Fibroblast of gingiva (primary cell): ENCODE measurements around the gene CDR2.

Experiments
- DNase-seq: peaks from one replicate; pipeline ENCODE4 v3.0.0-alpha.2; 2011; ENCODE audit warnings: low read depth

The CDR2 gene

DNA sequence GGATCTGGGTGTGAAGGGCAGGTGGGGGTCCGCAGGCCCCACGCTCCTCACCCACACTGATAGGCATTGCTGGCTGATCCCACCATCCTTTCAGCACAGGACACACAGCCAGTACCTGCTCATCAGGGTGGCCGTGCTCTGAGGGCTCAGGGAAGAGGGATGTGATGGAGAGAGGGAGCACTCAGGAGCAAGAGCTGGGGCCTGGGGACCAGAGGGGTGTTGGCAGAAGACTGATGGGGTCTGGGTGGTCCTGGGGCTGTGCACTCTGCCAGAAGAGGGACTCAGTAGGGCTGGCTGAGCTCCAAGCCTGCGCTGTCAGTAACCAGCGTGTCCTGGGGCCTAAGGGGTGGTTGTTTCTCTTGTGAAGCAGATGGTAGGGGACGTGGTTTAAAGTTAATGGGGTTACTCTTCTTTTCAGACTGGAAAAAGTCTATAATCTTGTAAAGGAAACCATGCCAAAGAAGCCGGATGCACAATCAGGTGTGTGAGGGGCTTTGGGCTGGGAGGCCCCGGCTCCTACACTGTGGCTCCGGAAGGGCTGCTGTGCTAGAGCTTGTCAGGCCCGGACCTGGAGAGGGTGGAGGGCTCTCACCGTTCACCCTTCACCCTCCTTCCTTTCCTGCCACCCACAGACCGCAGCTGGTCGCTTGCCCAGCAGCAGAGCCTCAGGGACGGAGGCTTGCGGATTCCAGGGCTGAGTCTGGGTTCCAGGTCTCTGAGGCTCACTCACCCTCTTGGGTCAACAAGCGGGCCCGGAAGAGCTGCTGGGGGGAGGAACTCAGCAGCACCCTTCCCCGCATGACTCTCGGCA is 49.4 kb downstream of the CDR2 start:
- no peak for DNase-seq

DNA sequence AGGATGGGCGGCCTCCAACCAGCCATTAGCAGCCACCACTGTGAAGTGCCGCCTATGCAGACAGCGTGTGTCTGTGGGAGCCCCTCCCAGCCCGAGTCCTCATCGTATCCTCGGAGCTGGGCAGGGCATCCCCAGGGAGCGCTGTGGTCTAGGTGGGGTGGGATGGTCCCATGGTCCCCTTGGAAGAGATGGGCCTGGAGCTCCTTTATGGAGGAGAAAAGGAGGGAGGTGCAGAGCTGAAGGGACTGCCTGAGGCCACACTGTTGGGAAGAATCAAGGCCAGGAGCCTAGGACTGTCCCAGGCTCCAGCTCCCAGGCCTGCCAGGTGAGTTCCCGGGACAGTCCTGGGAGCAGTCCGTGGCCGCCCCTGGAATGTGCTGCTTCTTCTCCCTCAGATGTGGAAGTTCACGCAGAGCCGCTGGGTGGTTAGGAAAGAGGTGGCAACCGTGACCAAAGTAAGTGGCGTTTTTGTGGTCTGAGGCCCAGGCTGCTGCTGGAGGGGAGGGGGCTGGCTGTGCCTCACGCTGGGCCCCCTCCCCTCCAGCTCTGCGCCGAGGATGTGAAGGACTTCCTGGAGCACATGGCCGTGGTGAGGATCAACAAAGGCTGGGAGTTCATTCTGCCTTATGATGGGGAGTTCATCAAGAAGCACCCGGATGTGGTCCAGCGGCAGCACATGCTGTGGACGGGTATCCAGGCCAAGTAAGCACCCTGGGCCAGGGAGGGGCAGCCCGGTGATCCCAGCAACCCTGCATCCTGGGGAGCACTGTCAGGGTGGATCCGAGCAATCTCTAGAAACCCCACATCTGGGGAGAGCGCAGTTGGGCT is 50.2 kb downstream of the CDR2 start:
- DNase-seq = no peak

DNA sequence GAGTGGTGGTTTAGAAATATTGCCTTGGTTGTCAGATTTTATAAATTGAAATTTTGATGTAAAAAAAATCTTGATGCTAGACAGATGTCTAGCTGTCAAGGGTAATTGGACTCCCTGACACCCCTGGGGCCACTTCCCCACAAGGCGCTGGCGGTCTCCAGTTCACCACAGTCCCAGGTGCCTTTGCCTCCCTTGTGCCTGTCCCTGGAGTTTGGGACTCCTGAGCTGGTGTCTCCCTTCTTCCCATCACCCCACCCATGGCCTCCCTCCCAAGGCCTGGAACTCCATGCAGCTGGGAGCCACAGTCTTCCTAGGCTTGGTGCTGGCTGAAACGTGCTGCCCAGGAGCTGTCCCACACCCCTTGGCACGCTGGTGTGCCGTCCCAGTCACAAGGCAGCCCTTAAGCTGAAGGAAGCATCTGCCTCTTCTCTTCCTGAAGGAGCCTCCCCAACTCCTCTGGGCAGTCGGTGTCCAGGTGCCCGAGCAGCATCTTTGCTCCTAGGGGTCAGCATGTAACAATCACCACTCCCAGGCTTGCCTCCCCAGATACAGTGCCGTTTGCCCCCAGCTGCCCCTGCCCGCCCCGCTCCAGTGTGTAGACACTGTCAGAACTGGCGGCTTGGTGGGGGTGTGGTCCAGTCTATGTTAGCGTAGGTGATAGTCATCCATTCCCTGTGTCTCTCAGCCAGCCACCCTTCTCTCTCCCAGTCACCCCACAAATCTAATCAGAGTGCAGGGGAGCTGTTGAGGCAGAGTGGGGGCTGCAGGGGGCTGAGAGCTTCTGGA is 51.1 kb downstream of the CDR2 start:
- DNase-seq = no peak

DNA sequence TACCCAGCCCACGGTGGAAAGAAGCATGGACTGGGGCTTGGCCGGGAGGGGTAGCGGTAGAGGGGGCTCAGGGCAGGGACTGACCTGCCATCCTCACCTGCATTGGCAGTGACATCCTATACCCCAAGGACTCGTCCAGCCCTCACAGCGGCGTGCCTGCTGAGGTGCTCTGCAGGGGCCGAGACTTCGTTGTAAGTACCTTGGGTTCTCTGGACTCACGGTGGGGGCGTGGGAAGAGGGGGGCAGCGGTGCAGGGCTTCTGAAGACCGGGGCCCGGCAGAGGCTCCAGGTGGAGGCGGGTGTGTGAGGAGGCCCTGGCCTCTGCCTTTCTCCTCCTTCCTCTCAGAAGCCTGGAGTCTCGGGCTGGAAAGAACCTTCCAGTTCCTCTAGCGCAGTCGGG is 51.7 kb downstream of the CDR2 start:
- no peak for DNase-seq

DNA sequence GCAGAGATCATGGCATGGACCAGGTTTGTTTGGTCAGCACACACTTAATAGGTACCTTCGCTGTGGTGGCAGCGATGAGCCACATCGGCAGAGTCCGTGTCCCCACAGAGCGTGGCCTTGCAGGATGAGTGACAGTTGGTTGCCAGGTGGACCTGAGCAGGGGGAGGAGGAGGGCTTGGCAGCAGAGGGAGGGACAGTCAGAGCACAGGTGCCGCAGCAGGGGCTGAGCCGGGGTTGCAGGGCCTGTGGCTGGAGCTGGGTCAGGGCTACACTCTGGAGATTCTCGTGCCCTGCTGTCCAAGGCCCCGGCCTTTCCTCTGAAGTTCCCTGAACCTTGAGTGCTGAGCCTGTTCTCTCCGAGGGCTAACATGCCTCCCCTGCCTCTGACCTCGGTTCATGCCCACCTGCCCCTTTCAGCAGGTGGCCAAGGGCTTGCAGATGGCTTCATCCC is 52.4 kb downstream of the CDR2 start:
- no peak for DNase-seq

DNA sequence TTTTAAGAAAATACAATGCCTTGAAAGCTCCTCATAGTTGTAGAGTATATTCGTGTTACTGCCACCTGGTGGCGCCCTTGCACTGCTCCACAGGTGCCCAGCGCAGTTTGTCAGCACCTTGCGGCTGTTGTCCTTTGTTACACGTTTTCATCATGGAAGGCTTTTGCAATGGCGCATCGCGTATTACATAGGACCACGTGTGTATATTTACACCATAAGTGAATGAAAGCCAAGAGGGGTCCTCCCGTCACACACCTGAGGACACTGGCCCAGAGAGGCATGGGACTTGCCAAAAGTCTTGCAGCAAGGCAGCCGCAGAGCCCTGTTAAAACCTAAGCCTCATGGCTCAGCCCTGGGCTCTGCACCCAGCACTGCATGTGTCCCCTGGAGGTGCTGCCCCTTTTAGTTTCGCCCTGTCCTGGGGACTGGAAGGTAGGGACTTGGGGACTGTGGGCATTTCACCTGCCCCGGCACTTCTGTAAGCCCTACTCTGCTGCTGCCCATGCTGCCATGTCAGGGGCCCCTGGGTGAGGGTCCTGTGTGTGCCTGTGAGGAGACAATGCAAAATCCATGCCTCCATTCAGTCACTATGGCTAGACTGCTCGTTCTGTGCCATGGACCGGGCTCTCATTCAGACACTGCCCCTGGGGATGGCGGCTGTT is 52.9 kb downstream of the CDR2 start:
- DNase-seq = peak; percentile 67

DNA sequence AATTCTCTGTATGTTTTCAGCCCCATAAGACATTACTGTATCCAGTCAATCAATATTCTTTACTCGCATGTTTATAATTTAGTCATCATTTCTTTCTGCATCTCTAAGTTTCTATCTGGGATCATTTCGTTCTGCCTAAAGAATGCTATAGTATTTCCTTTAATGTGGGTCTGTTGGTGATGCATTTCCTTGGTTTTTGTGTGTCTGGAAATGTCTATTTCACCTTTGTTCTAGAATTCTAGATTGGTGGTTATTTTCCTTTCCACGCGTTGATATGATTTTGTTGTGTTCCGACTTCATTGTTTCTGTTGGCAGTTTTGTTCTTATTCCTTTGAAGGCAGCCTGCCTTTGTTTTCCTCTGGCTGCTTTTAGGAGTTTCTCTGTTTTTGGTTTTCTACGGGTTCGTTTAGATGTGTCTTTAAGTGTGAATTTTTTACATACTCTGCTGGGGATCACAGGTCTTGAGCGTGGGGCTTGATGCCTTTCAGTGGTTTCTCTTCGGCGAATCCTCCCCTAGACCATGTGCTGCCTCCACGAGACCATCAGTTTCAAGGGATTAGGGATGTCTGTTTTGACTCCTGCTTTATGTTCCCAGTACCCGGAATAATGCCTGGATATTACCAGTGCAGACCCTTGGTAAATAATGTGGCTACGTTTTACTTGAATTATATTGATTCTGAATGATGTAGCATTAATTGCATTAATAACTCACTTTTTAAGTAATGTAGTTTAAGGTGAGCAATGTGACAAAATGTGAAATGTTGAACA is 53.7 kb downstream of the CDR2 start:
- no peak for DNase-seq

DNA sequence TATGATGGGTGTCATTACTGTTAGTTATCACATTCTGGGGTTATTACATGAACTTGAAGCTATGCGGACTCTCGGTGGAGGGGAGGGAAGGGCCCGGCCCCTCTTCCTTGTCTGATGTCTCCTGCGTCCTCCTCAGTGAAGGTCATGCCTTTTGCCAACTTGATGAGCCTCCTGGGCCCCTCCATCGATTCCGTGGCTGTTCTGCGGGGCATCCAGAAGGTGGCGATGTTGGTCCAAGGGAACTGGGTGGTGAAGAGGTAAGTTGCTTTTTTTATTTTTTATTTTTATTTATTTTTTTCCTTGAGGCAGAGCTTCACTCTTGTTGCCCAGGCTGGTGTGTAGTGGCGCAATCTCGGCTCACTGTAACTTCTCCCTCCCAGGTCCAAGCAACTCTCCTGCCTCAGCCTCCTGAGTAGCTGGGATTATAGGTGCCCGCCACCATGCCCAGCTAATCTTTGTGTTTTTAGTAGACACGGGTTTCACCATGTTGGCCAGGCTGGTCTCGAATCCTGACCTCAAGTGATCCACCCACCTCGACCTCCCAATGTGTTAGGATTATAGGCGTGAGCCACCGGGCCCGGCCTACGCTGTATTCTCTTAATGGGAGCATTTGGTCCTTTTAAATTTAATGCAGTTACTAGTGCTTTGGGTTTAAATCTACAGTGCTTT is 55.6 kb downstream of the CDR2 start:
- peak; percentile 11 for DNase-seq

DNA sequence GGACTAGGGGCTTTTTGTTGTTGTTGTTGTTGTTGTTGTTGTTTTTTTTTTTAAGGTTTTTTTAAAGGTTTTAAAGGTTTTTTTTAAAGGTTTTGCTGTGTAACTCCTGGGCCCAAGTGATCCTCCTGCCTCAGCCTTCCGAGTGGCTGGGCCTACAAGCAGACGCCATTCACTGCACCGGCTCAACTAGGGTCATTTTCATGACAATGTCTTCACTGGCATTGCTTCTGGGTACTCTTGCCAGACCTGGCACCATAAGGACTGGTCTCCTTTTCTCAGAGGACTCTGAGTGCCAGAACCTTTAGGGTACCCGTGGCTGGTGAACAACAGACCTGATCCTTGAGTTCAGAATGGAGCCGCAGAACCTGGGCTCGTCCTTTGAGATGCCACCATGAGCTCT is 56.8 kb downstream of the CDR2 start:
- no peak for DNase-seq

DNA sequence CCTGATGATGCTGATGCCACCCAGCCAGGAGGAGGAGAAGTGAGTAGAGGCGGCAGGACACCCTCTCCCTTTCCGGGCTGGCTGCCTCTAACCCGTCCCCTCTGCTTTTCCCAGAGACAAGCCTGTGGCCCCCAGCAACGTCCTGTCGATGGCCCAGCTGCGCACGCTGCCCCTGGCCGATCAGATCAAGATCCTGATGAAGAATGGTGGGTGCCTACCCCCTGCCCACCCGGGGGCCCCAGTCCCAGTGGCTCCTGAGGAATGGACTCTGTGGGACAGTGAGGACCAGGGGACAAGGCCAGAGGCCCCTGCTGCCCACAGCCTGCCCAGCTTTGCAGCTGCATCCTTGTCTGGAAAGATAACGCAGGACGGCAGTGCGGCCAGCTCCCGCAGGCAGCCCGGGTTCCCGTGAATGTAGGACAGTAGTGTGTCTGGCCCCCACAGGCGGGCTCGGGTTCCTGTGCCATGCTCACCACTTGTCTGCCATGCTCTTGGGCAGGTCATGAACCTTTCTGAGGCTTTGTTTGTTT is 57.4 kb downstream of the CDR2 start:
- DNase-seq = no peak

DNA sequence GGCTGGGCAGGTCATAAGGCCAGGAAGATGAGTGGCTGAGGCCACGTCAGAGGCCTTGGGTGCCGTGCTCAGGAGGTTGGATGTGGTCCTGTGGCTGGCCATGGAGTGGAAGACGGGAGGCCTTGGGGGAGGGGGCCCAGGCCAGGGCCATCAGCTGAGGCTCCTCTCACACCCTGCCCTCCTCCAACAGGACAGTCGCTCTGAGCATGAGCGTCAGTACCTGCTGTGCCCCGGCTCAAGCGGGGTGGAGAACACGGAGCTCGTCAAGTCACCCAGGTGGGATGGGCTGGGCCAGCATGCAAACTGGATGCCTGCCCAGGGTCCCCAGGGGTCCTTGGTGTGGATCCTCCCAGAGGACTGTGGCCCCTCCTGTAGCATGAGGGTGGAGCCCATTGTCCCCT is 58.0 kb downstream of the CDR2 start:
- DNase-seq = no peak

DNA sequence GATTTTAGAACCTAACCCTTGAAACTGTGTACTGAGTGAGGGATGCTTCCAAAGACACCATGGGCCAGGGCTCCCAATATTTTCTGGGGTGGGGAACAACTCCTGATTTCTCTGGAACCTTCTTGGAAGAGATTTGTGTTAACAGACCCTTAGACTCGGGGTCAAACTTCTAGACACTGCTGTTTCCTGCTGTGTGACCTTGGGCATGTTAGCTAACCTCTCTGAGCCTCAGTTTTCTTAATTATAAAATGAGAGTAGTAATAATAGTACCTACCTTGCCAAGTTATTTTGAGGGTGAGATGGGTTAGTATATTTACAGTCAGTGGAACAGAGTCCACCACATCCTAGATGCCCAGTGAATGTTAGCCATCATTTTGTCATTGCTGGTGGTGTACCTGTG is 58.4 kb downstream of the CDR2 start:
- DNase-seq = no peak

DNA sequence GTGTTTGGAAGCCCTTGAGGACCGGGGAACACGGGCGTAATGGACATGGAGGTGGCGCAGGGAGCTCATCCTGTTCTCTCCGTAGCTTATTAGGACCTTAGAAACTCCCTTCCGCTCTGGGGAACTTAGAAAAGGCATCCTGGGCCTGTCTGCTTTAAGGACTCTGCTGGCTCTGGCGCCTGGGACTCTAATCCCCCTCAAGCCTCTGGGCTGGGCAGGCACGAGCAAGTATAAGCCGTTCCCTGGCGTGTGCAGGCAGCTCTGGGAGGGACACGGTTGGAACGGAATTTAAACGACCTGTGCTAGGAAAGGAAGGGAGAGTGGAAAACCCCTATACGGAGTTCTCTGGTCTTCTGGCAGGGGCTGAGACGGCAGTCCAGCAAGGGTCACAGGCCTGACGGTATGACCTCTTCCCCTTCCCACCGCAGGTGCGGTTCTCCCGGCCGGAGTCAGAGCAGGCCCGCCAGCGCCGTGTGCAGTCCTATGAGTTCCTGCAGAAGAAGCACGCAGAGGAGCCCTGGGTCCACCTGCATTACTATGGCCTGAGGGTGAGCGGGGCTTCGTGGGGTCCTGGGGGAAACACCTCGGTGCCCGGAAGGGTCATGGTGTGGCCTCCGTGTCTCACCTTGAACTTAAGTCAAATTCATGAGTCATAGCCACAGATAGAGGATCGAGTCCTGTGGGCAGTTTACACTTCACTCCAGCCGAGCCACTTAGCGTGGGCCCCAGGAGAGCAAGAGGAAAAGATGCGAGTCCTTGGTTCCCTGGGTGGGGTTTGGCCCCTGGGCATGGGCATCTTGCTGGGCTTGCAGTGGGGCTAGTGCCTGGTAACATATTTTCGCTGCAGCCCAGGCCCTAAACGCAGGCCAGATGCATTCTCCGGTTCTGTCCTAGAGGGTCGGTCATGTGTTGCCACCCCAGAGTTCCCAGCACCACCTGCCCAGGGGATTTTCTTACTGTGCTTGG is 59.5 kb downstream of the CDR2 start:
- no peak for DNase-seq

DNA sequence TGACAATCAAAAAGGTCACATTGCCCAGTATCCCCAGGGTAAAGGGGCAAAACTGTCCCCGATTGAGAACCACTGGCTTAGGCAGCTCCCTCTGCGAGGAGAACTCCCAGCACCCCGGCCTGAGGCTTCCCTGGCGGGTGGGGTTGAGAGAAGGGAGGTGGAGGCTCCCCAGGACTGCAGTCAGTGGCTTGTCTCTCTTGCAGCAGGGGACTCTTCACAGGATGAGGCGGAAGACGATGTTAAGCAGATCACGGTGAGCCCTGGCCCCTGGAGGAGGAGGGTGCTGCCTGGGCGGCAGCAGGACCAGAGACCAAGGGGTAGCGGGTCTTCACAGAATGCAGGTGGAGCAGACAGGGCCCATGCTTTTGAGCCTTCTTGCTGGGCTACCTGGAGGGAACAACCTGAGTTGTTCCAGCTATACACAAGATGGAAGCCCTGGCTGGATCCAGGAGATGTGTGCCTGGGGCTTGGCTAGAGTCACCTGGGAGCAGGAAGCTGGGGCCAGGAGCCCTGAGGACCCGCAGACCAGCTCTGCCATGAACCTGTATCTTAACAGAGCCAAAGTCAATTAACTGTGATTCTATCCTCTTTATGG is 60.4 kb downstream of the CDR2 start:
- no peak for DNase-seq

DNA sequence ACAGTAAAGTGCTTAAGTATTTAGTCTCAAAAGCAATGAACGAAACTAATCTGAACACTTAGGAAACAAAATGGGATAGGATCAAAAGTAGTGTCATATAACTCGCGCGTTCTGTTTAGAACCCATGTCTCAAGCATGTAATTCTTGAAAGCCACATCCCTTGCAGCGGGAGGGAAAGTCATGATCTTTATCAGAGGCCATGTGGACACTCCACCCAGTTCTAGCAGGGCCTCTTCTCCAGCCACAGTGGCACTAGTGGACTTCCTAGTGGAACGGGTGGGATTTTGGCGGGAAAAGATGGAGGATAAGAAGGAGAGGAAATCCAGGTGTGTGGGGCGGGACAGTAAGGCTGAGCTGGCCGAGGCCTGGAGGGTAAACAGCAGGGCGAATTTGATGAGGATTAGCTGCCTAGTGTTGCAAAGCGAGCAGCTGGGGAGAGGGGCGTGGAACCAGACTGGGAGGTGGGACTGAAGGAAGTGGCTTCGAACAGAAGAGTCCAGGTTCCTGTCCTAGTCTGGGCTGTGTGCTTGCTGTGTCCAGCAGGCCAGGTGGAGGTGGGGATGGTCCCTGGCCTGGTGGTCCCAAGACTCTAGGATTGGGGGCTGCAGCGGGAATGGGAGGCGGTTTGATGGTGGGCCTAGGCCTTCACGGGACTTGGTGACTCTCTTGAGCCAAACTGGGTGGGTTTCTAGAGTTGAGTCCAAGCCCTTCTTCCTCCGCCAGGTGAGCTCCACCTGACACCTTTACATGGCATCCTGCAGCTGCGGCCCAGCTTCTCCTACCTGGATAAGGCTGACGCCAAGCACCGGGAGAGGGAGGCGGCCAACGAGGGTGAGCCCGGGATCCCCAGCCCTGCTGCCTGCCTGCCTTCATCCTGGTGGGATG is 61.3 kb downstream of the CDR2 start:
- DNase-seq = no peak

DNA sequence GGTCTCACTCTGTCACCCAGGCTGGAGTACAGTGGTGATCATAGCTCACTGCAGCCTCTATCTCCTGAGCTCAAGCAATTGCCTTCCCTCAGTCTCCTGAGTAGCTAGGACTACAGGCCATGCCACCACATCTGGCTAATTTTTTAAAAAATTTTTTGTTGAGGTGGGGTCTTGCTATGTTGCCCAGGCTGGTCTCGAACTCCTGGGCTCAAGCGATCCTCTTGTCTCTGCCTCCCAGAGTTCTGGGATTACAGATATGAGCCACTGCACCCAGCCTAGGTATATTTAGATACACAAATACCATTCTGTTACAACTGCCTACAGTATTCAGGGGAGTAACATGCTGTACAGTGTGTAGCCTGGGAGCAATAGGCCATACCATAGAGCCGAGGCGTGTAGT is 62.9 kb downstream of the CDR2 start:
- DNase-seq = no peak

DNA sequence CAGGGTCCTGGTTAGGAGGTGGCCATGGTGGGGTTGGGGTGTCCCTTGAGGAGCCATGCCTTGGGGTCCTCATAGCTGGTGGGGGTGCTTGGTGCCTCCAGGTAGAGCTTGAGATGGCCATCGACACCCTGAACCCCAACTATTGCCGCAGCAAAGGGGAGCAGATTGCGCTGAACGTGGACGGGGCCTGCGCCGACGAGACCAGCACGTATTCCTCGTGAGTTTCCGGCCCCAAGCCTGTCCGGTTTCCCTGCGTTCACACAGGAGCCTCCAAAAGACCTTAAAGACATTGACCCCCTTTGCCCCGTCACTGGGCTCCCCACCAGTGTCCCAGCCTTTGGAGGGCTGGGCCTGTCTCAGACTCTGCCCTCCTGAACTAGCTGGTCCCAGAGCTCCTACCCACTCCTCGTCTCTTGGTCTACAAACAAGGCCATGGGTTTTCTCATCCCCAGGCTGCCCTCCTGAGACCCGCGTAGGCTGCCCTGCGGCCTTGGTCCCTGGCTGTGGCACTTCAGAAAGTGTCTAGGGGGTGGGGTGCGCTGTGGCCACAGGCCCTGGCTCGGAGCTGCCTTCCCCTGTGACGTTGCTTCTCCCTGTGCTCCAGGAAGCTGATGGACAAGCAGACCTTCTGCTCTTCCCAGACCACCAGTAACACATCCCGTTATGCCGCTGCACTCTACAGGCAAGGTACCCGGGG is 65.4 kb downstream of the CDR2 start:
- no peak for DNase-seq
